ENCODE results near the gene TENM3.

TENM3 gene

GRCh38 chr4:182533964-182534363, 290.8 kb downstream of the TENM3 start (continued):
- TF ChIP-seq TRIM28 (IDR thresholded peaks at IDR 0.05; ENCODE audit: borderline replicate concordance, low read length) = no peak
- no peak for TF ChIP-seq BCL11A (tag by site-specific recombination; IDR thresholded peaks at IDR 0.05; ENCODE audit: low read depth)
- no peak for TF ChIP-seq SP7 (tag by site-specific recombination; IDR thresholded peaks at IDR 0.05)

GRCh38 chr4:182536221-182536811, 293.1 kb downstream of the TENM3 start:
- Histone ChIP-seq H3K27ac (ENCODE audit: extremely low read depth, low read depth, low read length) (no peak overlapping the region), H3K36me3 (ENCODE audit: control insufficient read depth in 2 of 2, insufficient read depth in 1 of 2, low read length in 2 of 2) (no peaks in the 10 kb centered on the region), H3K4me3 (ENCODE audit: low read depth, low read length) (no peak overlapping the region), H3K9me3 (ENCODE audit: control insufficient read depth, insufficient read depth, low read depth, low read length) (no peaks in the 10 kb centered on the region), H3K4me1 (ENCODE audit: control insufficient read depth, insufficient read depth, low read length) (peaks cover 7% of the 10 kb centered on the region; the same call in 1 of the 2 replicates)
- TF ChIP-seq ZBTB6 (tag by site-specific recombination; IDR thresholded peaks at IDR 0.05) (no peak), ZXDB (tag by site-specific recombination; IDR thresholded peaks at IDR 0.05) (no peak), ZNF768 (tag by site-specific recombination; IDR thresholded peaks at IDR 0.05) (no peak), ZNF548 (tag by site-specific recombination; IDR thresholded peaks at IDR 0.05) (no peak)
- ChIA-PET POLR2A (no interaction called here), CTCF (no interaction called here)

- Histone ChIP-seq H3K4me1 (ENCODE audit: control insufficient read depth, insufficient read depth, low read length) (peaks cover 7% of the 10 kb centered on the region; the same call in 1 of the 2 replicates), H3K9me3 (ENCODE audit: control insufficient read depth, insufficient read depth, low read depth, low read length) (no peaks in the 10 kb centered on the region), H3K27ac (ENCODE audit: extremely low read depth, low read depth, low read length) (no peak overlapping the region), H3K36me3 (ENCODE audit: control insufficient read depth in 2 of 2, insufficient read depth in 1 of 2, low read length in 2 of 2) (no peaks in the 10 kb centered on the region), H3K4me3 (ENCODE audit: low read depth, low read length) (no peak overlapping the region)
- ChIA-PET CTCF (no interaction called here), POLR2A (no interaction called here)
- TF ChIP-seq PRDM6 (tag by site-specific recombination; IDR thresholded peaks at IDR 0.05) (peak; percentile 66), OSR2 (tag by site-specific recombination; IDR thresholded peaks at IDR 0.05) (peak; percentile 33; the same call in 1 of the 2 replicates), SP7 (tag by site-specific recombination; IDR thresholded peaks at IDR 0.05) (peak; percentile 66), ZNF114 (tag by site-specific recombination; IDR thresholded peaks at IDR 0.05) (no peak), ZNF677 (tag by site-specific recombination; IDR thresholded peaks at IDR 0.05) (no peak), FEZF1 (tag by site-specific recombination; IDR thresholded peaks at IDR 0.05) (peak; percentile 68), ZSCAN4 (tag by site-specific recombination; IDR thresholded peaks at IDR 0.05) (no peak), ZNF473 (tag by site-specific recombination; IDR thresholded peaks at IDR 0.05) (no peak)
These were observed 294.0 kb downstream of the TENM3 start for GRCh38 chr4:182537031-182537795.

- H3K4me1 ChIP-seq (ENCODE audit: control insufficient read depth, insufficient read depth, low read length) = peaks cover 7% of the 10 kb centered on the region; the same call in 1 of the 2 replicates
- no peaks in the 10 kb centered on the region for H3K9me3 ChIP-seq (ENCODE audit: control insufficient read depth, insufficient read depth, low read depth, low read length)
- no peak overlapping the region for H3K4me3 ChIP-seq (ENCODE audit: low read depth, low read length)
- CTCF ChIA-PET = interaction anchor here (0.6 kb wide), 1 partner anchor 13 kb away, joined by 3 read pairs; no protein-coding TSS in a partner anchor
- H3K36me3 ChIP-seq (ENCODE audit: control insufficient read depth in 2 of 2, insufficient read depth in 1 of 2, low read length in 2 of 2) = no peaks in the 10 kb centered on the region
- no peak overlapping the region for H3K27ac ChIP-seq (ENCODE audit: extremely low read depth, low read depth, low read length)
- POLR2A ChIA-PET = no interaction called here
- TF ChIP-seq TRIM28 (IDR thresholded peaks at IDR 0.05; ENCODE audit: borderline replicate concordance, low read length) (no peak), ZNF280C (tag by site-specific recombination; IDR thresholded peaks at IDR 0.05) (no peak), ZNF416 (tag by site-specific recombination; IDR thresholded peaks at IDR 0.05) (no peak), ZNF423 (tag by site-specific recombination; IDR thresholded peaks at IDR 0.05) (no peak), YY1 (tag by site-specific recombination; IDR thresholded peaks at IDR 0.05) (no peak), ZNF548 (tag by site-specific recombination; IDR thresholded peaks at IDR 0.05) (no peak), KLF8 (tag by site-specific recombination; IDR thresholded peaks at IDR 0.05) (no peak), ZNF362 (tag by site-specific recombination; IDR thresholded peaks at IDR 0.05) (no peak), BCL11B (tag by site-specific recombination; IDR thresholded peaks at IDR 0.05; ENCODE audit: low read depth) (no peak), ZNF830 (tag by site-specific recombination; IDR thresholded peaks at IDR 0.05; ENCODE audit: low read depth) (no peak)
These were observed 294.8 kb downstream of the TENM3 start for GRCh38 chr4:182538031-182538430.
